HG02885 (cell line): Measurements from ENCODE around the gene NFE2L2.
"Not testable (repeated sequence)": the region's sequence is repeated elsewhere in the genome, so short reads cannot be mapped to it uniquely, and the experiment has no call there.

Experiments used
- ATAC-seq: cut with Tn5 transposase; IDR thresholded peaks from one replicate; pipeline ENCODE4 v1.9.1; 2021; ENCODE audit warnings: mild to moderate bottlenecking; ENCODE audit not compliant: unreplicated experiment, poor library complexity

The NFE2L2 gene

DNA sequence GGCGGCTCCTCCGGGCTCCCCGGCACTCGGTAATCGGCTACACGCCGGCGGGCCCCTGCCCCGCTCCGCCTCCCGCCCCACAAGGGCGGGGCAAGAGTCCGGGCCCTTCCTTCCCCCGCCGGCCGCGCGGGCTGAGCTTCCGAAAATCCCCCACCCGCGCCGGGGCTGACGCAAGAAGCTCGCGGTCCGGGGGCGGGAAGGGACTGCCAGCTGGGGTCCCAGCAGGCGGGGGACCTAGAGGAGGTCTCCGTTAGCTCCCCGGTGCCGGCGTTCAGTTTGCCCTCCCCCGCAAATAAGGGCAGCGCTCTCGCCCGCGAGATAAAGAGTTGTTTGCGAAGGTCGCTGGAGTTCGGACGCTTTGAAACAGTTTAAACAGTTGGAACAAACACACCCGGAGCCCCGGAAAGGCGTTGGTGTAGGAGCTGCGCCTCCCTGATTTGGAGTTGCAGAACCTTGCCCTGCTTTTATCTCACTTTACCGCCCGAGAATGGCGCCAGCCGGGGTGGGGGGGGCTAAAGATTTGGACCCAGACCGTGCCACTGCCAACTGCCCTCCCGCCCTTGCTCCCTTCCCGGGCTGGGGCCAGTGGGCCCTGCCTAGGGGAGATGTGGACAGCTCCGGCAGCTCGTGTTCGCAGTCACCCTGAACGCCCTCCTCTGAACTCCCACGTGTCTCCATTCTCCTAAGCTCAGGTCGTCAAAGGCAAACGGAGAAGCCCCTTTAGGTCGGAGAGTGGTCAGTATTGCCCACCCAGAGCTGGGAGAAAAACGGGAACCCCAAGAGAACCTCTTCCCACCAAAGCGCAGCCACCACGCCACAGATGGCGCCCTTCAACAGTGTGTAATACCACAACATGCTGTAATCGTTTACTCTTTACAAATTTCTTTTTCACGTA, at the start of gene NFE2L2:
NFE2L2 (minus strand) TSS at position 35 of the 895 bp plus-strand sequence. CDS start 151 bp downstream, outside the sequence.
- peak; percentile 68 for ATAC-seq

DNA sequence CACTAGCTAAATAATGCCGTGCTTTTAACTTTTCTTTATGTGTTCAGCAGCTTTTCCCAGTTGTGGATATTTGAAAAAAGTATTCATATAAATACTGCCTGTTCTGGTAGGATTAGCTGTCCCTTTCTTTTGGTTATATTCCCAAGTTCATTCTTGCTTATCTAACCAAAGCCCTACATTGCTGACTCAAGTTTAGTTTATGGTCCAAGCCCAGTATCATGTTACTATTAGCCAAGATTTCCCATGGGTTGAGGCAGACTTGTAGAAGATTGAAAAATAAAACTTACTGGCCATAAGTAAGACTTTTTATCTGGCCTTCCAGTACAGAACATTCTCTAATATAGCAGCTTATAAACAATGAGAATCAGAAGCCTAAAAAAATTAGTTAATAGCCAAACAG, 49.7 kb upstream of the NFE2L2 start:
- ATAC-seq = no peak

DNA sequence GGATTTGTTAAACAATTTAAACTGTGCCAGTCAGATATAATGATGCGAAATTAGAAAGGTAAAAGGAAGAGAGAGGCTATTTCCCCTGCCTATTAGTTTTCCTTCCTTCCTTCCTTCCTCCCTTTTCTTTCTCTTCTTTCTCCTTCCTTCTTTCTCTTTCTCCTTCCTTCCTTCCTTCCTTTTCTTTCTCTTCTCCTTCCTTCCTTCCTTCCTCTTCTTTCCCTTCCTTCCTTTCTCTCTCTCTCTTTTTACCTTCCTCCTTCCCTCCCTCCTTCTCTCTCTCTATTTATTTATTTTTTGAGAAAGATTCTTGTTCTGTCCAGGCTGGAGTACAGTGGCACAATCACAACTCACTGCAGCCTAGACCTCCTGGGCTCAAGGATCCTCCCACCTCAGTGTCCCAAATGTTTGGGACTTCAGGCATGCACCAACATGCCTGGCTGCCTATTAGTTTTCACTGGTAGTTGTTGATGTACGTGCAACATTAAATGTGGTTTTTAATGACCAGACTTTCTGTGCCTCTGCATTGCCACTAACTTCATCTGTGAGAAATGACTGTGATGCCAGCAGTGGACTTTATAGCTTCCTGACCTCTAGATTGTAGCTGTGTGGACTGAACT, 48.7 kb upstream of the NFE2L2 start:
- ATAC-seq = no peak

- no peak for ATAC-seq
Observed at GRCh38 chr2:177312562-177312961, 48.0 kb upstream of the NFE2L2 start.

DNA sequence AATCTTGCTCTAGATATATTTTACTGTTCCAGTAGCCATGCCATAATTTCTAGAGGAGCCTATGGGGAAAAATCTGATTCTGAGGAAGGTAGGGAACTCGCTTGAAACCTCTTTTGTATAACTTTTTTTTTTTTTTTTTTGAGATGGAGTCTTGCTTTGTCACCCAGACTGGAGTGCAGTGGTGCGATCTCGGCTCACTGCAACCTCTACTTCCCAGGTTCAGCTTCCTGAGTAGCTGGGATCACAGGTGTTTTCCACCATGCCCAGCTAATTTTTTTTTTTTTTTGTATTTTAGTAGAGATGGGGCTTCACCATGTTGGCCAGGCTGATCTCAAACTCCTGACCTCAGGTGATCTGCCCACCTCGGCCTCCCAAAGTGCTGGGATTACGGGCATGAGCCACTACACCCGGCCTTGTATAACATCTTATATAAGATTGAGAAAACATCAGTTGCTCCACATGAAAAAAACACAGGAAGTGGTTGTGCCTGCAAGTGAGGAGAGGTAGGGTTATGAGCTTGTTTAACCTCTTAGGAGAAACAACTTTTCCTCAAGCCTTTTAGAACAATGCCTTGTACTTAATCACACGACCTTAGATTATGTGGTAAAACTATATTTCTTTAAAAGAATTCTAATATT, 45.3 kb upstream of the NFE2L2 start:
- not testable (repeated sequence) for ATAC-seq

DNA sequence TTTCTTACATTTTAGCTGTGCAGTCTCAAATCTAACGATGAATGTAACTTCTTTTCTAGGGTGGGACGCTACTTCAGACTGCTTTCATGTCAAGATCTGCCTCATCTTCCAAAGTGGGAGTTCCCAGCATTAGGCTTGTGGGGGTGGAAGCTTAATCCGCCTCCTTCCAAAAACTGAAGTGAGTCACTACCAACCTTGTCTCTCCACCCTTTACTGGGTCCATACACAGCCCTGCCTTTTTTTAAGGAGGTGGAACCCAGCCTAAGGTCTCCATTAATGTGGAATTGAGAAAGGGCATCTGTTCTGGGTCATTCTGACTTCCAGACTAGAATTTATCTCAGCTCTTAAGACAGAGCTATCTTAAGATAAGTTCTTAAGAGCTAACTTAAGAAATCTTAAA, 42.0 kb upstream of the NFE2L2 start:
- ATAC-seq = no peak

DNA sequence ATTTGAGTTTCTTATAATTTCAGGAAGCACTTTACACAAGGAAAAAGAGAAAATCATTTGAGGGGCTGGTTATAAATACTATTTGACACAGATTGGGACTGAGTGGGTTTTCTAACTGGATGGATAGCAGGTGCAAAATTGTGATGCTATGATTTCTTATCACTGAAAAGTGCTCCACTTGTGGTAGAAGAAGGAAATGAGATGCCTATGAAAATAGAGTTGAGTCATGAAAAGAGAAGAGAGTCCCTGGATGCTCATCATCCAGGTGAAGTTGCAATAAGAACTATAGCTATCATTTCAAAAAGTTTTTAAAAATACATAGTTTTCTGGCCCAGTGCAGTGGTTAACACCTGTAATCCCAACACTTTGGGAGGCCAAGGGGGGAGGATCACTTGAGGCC, 39.4 kb upstream of the NFE2L2 start:
- ATAC-seq = no peak

GRCh38 chr2:177302552-177302951, 38.0 kb upstream of the NFE2L2 start:
- ATAC-seq = no peak

- no peak for ATAC-seq
Observed at GRCh38 chr2:177298191-177298590, 33.7 kb upstream of the NFE2L2 start.

DNA sequence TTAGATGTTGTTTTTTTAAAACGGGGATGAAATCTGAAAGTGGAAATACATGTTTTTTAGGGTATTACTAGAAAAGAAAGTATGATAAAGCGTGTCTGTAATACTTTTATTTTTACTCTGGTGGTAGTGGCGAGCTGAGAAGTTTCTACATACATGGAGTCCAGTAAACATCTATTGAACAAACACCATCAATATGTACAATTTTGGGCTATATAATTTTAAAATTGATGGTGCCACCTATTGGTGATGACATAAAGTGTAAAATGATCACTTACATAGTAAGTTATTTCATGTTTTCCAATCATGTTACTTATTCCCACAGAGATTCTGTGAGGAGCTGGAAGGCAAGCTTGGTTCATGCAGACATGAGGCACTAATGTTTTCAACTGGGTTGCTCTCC, 31.5 kb upstream of the NFE2L2 start:
- ATAC-seq = peak; percentile 38

DNA sequence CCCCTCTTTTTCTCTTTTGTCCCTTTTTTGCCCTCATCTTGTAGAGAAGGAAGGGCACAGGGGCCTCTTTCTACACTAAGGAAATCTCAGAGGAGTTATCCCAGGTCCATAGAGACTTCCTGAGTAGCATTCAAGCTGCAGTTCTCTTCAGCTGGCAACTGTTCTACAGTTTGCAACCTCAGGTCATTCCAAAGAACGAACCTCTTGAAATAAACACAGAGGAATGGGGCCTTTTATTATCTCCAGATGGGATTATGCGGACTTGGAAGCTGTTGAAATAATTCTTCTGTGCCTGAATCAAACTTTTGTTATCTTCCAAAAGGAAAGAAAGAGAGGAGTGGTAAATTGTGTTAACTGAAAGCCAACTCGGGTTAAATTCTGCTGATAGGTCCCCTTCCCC, 31.0 kb upstream of the NFE2L2 start:
- ATAC-seq = no peak

- no peak for ATAC-seq
Observed at GRCh38 chr2:177291701-177292100, 27.2 kb upstream of the NFE2L2 start.

GRCh38 chr2:177289824-177290628, 25.5 kb upstream of the NFE2L2 start:
- peak; percentile 69 for ATAC-seq

DNA sequence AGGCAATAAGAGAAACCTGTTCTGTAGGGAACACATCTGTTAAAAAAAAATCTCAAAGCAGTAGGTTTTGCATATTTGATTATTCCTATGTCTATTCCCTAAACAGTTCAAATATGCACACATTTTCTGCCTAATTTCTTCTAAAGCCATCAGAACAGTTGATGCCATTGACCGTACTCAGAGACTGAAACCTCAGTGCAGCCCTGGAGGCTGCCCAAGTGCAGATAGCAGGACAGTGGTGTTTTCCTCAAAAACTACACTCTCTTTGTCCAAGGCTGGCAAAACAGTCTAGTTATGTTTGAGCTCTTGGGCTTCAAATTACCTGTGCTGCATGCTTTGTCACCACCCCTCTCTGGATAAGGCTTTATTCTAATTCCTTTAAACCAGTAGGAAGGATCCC, 23.3 kb upstream of the NFE2L2 start:
- ATAC-seq = no peak

GRCh38 chr2:177285892-177286715, 21.6 kb upstream of the NFE2L2 start:
- no peak for ATAC-seq

DNA sequence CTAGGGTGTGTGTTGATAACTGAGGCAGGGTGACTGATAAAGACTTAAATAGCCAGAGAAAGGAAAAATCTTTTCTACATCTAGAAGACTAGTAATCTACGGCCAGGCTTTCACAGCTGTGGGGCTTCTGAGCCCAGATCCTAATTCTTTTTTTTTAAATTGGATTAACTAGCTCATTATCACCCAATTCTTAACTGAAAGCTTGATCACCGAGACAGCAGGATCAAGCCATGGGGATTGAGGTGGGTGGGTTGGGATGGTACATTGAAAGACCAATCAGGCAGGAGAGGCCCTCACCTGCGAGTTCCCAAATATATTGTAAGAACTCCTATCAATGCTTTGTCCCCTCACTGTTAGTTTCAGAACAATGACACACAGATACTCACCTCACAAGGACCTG, 20.0 kb upstream of the NFE2L2 start:
- no peak for ATAC-seq

DNA sequence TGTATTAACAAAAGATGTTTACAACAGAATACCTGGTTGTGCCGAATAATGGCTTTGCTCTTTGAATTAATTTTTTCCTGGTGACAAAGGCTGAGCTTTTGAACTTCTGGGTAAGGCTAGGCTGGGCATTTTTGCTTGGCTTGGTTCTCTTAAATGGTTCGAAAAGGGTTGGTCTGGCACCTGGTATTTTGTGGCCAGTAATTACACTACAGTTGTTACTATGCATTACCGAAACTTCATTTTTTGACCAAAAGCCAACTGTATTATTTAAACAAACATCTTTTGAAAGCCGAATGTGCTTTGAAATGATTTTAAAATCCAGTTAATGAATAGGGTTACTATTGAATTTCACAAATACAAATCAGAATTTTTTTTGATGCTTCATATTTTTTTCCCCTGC, 19.4 kb upstream of the NFE2L2 start:
- ATAC-seq = no peak

- no peak for ATAC-seq
Observed at GRCh38 chr2:177282787-177283572, 18.5 kb upstream of the NFE2L2 start.

DNA sequence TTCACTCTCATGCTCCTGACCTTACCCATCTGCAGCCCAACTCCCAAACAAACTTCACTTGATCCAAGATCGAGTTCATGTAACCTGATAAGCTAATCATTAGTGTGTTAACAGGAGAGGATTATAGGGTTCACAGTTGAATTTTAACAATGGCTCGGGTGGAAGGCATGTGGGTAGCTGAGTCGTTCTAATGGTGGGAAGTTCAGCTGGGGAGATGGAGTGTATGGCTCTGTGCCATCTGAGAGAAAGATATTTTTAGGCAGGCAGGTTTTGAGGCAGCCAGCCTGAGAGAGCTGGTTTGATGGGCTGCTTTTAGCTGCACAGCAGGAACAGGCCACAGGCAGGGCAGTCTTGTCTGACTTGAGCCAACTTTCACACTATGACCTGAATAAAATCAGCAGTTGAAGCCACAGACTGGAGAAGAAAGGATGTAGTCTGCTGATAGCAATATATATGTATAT, 17.7 kb upstream of the NFE2L2 start:
- ATAC-seq = no peak
